ENCODE measurements around the gene INF2. TPM values are rescaled to one million over a fixed set of nuclear protein-coding genes. Genes with fewer than 3 reads are reported as not detected.

INF2 gene
- total RNA-seq, 1 donor from 2014 or later = 63.1 TPM

DNA sequence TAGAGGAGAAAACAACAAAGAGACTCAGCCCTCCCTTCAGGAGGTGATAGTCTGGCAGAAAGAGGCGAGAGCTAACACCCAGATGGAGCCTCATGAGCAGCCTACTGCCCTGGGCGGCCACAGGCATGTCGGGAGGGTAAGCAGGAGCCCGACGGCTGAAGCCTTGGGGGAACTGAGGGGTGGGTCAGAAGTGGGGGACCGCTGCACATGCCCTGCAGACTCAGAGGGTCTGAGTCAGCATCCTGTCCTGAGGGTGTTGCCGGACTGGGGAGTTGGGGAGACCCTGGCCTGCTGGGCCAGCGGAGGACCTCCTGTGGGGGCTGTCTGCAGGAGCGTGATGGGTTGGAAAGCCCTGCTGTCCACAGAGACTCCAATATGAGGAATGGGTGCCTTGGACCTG, 15.9 kb upstream of the INF2 start:
- ATAC-seq (no peak), DNase-seq (ENCODE audit: low spot score) (no peak)

DNA sequence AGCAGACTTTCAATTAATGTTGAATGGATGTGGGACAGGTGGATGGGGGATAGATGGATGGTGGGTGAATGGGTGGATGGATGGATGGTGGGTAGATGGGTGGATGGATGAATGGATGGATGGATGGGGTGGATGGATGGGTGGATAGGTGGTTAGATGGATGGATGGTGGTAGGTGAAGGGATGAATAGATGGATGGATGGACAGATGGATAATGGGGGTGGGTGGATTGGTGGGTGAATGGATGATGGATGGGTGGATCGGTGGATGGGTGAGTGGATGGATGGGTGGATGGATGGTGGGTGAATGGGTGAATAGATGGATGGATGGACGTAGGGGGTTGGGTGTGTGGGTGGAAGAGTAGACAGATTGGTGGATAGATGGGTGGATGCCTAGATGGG, 14.0 kb upstream of the INF2 start:
- ATAC-seq (no peak), DNase-seq (ENCODE audit: low spot score) (no peak)

DNA sequence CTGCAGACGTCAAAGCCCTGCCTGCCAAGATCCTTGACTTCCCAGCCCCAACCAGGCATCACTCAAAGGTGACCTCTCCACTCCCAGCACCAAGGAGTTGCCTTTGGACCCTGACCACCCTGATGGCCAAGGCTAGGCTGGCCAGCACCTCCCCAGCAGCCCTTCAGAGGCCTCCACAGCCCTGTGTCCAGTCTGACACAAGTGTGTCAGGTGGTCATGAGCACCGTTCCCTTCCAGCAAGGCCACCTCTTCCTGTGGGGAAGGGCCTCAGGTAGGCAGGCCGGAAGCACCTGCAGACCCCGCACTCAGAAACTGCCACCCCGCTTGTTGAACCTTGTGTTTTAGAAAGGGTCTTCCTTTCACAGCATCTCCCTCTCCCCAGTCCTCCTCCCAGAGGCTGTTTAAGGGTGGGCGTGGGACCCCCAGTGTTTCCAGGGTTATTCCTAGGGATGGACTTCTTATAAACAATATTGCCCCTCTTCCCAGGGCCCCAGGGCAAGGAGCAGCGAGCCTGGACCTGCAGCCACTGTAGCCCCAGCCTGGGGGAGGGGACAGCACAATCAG, 13.2 kb upstream of the INF2 start:
- ATAC-seq (no peak), DNase-seq (ENCODE audit: low spot score) (no peak)

DNA sequence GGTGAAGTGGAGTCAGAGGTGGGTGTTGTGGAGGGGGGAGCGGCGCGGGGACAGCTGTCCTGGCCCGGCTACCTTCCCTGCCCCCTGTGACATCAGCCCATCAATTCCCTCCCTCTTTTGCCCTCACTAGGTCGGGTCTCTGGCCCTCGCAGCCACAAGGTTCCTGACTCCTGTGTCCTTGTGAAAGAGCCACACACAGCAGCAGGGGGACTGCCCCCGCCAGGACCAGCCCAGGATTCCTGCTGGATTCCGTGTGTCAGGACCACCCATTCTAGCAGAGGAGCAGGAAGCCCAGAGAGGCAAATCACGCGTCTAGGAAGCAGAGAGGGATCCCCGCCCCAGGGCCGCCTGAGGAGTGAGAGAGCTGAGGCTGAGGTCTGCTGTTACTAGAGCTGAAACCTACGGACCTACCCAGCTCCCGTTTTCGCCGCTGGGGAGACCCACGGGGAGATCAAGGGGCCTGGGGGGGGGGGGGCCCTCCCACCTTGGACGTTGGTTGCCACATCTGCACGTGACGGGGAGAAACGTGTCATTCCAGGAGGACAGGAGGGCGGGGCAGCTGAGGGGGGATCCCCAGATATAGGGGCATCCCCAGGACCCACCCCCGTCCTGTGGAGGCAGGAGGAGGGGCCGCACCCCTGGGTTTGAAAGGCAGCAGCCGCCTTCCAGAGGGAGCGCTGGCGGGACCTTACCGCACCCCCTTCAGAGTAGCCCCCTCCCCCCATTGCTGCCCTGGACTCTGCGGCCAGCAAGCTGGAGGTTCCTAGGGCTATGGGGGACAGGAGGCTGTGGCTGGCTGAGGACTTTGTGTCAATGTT, 12.5 kb upstream of the INF2 start:
- DNase-seq (ENCODE audit: low spot score) (no peak), ATAC-seq (no peak)

DNA sequence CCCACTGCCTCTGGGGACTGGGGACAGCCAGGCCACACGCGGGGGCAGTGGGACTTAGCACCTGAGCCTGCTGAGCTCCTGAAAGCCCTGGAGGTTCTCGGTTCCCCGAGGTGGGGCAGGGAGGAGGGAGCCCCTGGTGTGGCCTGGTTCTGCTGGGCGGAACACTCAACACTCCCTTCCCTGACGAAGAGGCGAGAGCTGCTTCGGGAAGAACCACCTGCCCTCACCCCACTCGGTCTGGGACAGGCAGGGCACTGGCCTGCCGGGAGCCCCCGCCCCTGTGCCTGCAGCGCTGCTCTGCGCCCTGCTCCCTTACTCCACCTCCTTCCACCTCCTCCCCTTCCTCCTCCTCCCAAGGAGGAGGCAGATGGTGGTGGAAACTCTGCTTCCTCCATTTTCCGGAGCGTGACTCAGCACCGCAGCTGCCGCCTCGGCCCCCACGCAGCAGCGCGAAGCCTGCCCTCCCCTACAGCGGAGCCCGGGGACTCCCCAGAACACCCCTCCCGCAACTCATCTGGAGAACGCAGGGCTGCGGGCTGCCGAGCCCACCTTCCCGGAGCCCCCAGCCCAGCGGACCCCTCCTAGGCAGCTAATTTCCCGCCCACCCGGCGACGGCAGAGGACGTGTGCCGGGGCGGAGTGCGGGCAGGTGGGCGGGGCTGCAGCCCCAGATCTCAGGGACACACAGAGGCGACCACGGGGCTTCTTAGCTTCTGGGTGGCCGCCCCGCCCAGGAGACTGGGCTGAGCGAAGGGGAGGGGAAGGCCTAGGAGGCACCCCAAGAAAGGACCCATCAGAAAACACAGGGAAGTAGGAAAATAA, 11.7 kb upstream of the INF2 start:
- DNase-seq (ENCODE audit: low spot score) (peak; percentile 61), ATAC-seq (peak; percentile 52)

DNA sequence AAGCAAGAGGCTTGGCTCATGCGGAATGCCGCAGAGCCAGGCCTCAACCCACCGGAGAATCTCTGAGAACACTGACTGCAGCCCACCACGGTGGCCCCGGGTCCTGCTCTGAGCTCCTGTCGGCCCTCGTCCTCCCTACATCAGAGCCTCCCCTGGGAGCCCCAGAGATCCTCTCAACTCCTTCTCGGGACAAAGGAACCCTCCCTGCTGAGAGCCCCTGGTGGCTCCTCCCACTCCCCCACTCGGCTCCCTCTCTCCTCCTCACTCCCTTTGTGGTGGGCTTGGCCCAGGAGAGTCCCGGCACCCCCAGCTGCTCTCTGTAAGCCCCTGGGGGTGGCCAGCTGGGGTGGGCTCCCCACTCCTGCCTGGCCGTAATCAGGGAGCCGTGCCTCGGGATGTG, 11.1 kb upstream of the INF2 start:
- no peak for ATAC-seq
- no peak for DNase-seq (ENCODE audit: low spot score)

DNA sequence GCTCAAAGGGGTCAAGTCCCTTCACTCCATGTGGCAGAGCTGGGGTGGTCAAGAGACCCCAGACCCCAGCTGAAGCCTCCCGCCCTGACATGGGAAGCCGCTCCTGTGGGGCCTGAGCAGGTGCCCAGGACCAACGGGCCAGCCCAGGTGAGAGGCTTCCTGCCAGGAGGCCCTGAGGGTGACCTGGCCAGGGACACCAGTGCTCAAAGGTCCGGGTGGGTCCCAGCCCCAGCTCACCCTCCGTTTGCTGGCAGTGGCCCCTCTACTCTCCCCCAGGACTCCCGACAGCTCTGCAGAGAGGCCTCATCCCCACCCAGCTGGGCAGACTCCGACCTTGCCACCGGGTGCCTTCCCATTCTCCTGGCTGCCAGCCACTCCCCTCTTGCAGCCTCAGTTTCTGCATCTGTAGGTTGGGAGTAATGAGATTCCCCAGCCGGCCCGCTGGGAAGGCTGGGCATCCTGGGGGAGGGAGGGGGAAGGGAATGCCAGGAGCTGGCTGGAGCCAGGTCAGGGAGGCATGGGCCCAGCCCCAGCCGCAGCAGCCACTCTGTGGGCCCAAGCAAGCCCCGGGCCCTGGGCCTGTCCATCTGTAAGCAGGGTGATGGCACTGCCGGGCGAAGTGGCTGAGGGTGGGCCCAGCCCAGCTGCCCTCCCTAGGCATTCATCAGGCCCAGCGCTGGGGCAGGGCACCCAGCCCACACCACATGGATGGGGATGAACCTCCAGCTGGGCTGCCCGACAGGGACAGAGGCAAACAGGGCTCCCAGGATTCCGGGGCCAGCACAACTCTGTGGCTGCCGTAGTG, 10.3 kb upstream of the INF2 start:
- DNase-seq (ENCODE audit: low spot score) = no peak
- no peak for ATAC-seq

DNA sequence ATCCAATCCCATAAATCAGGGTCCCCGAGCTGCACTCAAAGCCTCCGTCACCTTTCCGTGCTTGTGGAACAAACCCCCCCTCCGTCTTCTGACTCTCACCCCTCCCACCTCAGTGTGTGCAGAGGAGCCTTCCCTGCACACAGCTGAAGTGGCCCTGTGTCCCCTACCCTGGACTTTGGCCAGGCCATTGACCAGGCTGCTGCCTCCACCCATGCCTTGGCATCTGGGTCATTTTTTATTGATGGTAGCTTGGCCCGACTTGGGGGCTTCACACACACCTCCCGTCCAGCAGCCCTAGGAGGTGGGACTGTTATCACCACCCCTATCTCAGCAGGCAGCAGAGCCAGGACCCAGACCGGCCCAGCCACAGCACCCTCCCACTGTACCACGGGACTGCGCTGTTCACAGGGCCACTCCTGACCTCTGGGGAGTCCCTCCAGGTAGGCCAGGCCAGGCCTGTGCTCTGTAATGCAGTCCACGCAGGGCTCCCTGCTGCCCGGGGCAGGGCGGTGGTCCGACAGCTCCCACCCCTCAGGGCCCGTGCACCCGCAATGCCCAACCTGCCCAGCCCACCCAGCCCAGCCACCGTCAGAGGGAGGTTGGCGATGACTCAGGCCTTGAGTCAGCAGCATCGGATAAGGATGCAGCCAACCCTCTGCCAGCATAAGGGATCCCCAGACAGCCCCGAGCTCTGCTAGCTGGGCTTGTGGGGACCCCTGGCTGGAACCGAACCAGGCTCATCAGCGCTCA, 9.2 kb upstream of the INF2 start:
- ATAC-seq (peak; percentile 2), DNase-seq (ENCODE audit: low spot score) (peak; percentile 60)

DNA sequence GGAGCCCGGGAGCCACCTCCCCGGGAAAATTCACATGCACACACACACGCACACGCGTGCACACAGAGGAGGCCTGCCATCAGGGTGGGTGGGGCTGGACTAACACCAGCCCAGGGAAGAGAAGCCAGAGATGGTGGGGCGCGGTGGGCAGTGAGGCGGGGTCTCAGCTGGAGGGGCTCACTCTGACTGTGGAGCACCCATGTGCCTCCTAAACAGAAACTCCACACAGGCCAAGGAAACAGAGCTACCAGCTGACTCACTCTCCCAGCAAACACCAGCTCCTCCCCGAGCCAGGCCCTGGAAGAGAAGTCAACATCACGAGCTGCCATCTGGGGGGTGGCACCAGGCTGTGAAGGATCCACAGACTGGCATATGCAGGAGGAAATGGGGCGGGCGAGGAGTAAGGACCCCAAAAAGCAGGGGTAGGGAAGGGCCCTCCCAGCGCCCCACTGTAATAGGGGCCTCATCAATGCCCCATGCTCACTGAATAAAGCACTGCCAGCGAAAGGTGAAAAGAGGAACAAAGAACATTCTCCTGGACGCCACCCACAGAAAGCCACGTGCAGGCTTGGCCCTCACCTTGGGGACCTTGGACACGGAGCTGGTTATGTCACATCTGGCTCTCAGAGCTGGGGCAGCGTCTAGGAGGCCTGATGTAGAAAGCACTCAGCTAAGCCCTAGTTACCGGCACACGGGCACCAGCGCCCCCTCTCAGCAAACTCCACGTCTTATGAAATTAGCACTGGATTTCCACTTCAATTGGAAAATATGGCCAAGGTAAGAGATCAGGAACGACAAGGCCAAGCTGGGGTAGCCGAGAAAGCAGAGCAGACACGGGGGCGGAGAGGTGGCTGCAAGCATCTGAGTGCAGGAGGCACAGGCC, 8.4 kb upstream of the INF2 start:
- ATAC-seq (peak; percentile 79), DNase-seq (ENCODE audit: low spot score) (peak; percentile 90)

DNA sequence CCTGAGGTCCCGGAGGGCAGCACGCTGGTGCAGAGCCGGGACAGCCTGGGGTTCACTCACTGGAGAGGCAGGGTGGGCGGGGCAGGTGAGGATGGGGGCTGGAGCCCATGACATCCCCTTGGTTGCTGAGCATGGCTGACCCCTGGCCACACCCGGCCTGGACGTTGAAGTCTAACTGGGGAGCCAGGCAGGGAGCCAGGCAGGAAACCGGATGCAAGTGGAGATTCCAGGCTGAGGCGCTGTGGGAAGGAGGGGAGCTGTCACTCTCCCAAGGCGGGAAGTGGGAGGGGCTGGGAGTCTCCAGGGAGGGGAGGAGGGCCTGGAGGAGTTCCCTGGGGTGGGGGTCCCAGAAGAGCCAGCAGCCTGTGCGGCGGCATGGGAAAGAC, 7.7 kb upstream of the INF2 start:
- peak; percentile 78 for DNase-seq (ENCODE audit: low spot score)
- peak; percentile 39 for ATAC-seq

DNA sequence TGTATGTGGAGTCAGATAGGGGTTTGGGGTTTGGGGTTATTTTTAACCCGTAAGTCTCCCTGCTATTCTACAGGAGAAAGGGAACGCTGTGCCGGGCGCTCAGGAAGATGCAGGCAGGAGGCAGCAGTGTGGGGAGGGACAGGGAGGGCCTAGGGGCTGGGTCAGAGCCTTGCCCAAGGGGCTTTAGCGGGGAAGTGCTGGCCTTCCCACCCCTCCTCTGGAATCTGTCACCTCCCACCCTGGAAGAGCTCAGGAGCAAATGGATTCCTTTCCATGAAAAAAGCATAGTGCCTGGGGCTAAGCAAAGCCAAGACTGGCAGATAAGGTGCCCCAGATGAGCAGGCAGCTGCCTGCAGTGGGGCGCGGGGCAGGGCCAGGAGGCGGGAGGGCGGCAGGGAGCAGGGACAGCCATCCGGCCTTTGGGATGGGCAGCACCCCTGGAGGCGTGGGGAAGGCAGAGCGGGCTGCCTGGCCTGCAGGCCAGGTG, 7.3 kb upstream of the INF2 start:
- ATAC-seq (no peak), DNase-seq (ENCODE audit: low spot score) (no peak)

DNA sequence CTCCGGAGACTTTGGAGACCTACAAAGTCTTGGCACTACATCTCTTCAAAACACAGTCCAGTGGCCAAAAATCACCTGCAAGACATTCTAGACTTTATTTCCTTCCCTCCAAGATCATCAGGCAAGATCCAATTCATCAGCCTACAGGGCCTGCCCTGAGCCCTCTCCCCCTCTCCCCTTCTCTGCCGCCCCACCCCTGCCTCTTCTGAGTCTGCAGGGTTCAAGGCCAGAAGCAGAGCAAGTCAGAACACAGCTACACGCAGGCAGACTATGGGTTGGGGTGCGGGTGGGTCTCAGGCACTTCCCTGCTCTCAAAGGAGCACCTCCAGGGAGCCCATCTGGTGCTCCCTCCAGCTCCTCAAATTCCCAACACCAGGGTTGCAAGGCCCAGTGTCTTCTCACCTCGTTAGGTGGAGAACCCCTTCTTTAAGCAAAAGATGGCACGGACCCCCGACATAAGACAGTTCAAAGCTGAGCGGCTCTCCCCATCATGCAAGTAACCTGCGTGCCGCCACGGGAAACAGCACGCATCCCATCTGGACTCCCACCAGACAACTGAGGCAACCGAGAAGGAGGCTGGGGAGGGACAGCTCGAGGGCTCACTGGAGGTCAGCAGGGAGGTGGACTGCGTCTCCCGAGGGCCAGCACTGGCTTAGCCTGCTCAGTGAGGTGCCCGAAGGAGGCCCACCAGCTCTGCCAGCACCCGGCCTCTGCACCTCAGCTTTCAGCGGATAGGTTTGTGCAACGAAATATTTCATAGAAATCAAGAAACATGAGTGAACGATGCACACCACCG, 5.6 kb upstream of the INF2 start:
- DNase-seq (ENCODE audit: low spot score) (no peak), ATAC-seq (no peak)

DNA sequence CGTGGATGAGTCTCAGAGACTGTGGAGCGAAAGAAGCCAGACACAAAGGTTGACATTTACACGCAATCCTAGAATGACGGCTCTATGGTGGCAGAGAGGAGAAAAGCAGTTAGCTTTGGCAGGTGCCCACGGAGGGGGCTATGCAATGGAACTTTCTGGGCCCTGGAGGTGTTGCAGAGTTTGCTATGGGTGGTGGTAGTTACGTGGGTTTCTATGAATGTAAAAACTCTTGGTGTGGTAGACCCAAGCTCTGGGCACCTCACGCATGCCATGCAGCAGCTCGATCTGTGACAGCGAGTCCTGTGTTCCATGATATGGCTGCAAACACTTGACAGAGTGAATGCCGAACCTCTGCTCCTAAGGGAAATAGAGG, 5.0 kb upstream of the INF2 start:
- DNase-seq (ENCODE audit: low spot score) (no peak), ATAC-seq (no peak)

DNA sequence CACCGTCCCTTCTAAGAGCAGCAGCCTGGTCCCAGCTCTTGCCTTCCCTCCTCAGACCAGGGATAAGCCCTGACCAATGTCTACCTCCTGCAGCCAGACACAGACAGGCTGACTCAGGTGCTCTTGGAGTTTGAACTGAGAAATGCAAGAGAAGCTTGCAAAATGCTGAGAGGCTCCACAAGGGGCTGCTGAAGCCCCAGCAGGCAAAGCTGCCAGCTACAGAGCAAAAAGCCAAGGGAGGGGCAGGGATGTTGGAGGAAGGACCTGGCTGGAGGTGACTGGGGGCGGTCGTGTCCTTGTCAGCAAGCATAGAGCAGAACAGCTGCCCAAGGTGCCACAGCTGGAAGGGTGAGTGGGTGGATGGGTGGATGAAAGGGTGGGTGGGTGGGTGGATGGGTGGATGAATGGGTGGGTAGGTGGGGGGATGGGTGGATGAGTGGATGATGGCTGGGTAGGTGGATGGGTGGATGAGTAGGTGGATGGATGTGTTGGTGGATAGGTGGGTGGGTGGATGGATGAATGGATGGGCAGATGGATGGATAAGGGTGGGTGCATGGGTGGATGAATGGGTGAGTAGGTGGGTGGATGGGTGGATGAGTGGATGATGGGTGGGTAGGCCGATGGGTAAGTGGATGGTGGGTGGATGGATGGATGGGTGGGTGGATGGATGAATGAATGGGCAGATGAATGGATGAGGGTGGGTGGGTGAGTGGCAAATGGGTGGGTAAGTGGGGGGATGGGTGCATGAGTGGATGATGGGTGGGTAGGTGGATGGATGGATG, 4.0 kb upstream of the INF2 start:
- DNase-seq (ENCODE audit: low spot score) (no peak), ATAC-seq (no peak)

DNA sequence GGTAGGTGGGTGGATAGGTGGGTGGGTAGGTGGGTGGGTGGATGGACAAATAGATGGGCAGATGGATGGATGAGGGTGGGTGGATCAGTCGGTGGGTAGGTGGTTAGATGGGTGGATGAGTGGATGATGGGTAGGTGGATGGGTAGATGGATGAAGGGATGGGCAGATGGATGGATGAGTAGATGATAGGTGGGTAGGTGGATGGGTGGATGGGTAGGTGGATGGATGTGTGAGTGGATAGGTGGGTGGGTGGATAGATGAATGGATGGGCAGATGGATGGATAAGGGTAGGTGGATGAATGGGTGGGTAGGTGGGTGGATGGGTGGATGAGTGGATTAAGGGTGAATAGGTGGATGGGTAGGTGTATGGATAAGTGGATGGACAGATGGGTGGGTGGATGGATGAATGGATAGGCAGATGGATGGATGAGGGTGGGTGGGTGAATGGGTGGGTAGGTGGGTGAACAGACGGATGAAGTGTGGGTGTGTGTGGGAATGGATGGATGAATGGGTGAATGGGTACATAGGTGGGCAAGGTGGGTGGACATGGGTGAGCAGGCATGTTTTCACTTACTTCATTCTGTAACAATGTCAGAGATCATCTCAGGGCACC, 3.3 kb upstream of the INF2 start:
- ATAC-seq (no peak), DNase-seq (ENCODE audit: low spot score) (no peak)

DNA sequence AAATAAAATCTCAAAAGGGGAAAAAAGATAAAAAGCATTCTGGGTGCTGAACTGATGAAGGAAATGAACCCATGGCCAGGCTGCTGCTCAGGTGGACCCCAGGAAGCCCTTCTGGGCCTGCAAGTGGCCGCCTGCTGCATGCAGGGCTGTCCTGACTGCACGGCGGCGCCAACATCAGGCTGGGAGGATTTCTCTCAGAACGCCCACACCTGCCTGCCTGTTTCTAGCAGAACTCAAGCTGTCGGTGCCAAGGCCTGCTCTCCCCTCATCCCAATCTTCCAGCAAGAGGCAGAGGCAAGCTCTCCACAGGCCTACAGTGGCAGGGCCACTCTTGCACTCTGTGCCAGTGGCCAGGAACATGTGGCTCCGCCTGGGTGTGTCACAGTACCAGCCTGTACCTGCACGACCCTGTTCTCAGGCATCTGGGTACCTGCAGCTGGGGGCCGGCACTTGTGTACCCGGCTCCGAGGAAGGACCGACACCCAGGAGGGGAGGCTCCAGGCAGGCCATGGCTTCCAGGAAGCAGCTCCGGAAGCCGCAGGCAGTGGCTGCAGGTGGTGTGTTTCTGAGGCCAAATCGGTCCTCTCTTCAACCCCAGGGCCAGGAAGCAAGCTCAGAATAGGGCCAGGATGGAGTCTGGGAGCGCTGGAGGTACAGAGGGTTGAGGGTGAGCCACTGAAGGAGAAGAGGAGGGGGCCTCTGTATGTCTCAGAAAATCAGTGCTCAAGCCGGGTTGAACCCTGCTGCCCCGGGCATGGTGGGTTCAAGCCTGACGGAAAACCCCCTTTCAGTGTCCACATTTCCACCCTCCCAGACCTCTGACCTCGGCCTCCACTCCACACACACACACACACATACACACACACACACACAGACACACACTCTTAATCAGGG, 2.5 kb upstream of the INF2 start:
- ATAC-seq (no peak), DNase-seq (ENCODE audit: low spot score) (no peak)

Measured in left lobe of liver (tissue), 2 donors.